Activated CD8-positive, alpha-beta T cell treated with anti-CD3 and anti-CD28 coated beads for 36 hours (primary cell): ENCODE data around the gene ITGA1. TPM values are rescaled to one million over a fixed set of nuclear protein-coding genes. Genes with fewer than 3 reads are reported as not detected.

Experiments used
- ATAC-seq: fragments of 200-7000 bp; cut with Tn5 transposase; one replicate; pipeline ENCODE4 v1.10.0; 2021; ENCODE audit warnings: mild to moderate bottlenecking, moderate library complexity
- CTCF ChIA-PET: fragments of 350-600 bp; sonication (Branson Sonifier 250); formaldehyde crosslinking; loops from one replicate; lab custom pipeline; 2021; ENCODE audit warnings: antibody characterized with exemption; lab: Charles Lee
- POLR2A ChIA-PET: fragments of 350-600 bp; sonication (Branson Sonifier 250); formaldehyde crosslinking; loops from one replicate; lab custom pipeline; 2021; ENCODE audit warnings: antibody characterized with exemption; lab: Charles Lee
- DNase-seq: peaks from one replicate; pipeline ENCODE4 v3.0.0-alpha.2; 2020
- H3K27ac Mint-ChIP-seq: one replicate; pipeline ENCODE4 v1.8.0; 2021; ENCODE audit warnings: mild to moderate bottlenecking, mixed read lengths
- H3K27me3 Mint-ChIP-seq: one replicate; pipeline ENCODE4 v1.8.0; 2021; ENCODE audit warnings: mixed read lengths
- H3K36me3 Mint-ChIP-seq: one replicate; pipeline ENCODE4 v1.8.0; 2021; ENCODE audit warnings: low read depth, mixed read lengths
- H3K4me1 Mint-ChIP-seq: one replicate; pipeline ENCODE4 v1.8.0; 2021; ENCODE audit warnings: low read depth, mixed read lengths
- H3K4me3 Mint-ChIP-seq: one replicate; pipeline ENCODE4 v1.8.0; 2021; ENCODE audit warnings: mild to moderate bottlenecking, moderate library complexity, mixed read lengths
- H3K9me3 Mint-ChIP-seq: one replicate; pipeline ENCODE4 v1.8.0; 2021; ENCODE audit warnings: mixed read lengths
- intact Hi-C: fragments of 100-400 bp; cut with micrococcal nuclease; formaldehyde crosslinking; loops from one replicate; pipeline ENCODE4 v1.10.0; 2022
- total RNA-seq, 2 experiments: library from RNA; stranded (reverse); gene quantifications; one replicate each; pipeline ENCODE4 v1.2.3, GENCODE V29; 2021
- TF ChIP-seq, protein P1 (sequence below): fragments of 200-600 bp; IDR thresholded peaks from one replicate; pipeline ENCODE4 v1.8.0; 2022; ENCODE audit warnings: antibody characterized with exemption, mild to moderate bottlenecking

ITGA1 gene
- total RNA-seq, 2 experiments from 2014 or later: 5.1 to 6.0 TPM

- intact Hi-C loops: no loop called here
- POLR2A ChIA-PET: interaction anchor here (0.7 to 3.0 kb wide), 13 partner anchors 9 to 200 kb away, joined by 3 to 16 read pairs (median 5); partner anchors contain the start of genes ITGA1 and PELO
- TF ChIP-seq, protein P1, sequence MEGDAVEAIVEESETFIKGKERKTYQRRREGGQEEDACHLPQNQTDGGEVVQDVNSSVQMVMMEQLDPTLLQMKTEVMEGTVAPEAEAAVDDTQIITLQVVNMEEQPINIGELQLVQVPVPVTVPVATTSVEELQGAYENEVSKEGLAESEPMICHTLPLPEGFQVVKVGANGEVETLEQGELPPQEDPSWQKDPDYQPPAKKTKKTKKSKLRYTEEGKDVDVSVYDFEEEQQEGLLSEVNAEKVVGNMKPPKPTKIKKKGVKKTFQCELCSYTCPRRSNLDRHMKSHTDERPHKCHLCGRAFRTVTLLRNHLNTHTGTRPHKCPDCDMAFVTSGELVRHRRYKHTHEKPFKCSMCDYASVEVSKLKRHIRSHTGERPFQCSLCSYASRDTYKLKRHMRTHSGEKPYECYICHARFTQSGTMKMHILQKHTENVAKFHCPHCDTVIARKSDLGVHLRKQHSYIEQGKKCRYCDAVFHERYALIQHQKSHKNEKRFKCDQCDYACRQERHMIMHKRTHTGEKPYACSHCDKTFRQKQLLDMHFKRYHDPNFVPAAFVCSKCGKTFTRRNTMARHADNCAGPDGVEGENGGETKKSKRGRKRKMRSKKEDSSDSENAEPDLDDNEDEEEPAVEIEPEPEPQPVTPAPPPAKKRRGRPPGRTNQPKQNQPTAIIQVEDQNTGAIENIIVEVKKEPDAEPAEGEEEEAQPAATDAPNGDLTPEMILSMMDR: no peak
- peaks cover 36% of the 10 kb centered on the region for H3K36me3 Mint-ChIP-seq
- peak overlapping the region; percentile 97 for H3K4me3 Mint-ChIP-seq
- ATAC-seq (peak; percentile 6), DNase-seq (peak; percentile 52)
- peaks cover 40% of the 10 kb centered on the region for H3K4me1 Mint-ChIP-seq
- H3K9me3 Mint-ChIP-seq: no peaks in the 10 kb centered on the region
- CTCF ChIA-PET: interaction anchor here (0.6 to 2.6 kb wide), 19 partner anchors 10 to 235 kb away, joined by 3 to 14 read pairs (median 4); partner anchors contain the start of genes ITGA1 and PELO
- H3K27ac Mint-ChIP-seq: peak overlapping the region; percentile 97
- H3K27me3 Mint-ChIP-seq: no peaks in the 10 kb centered on the region
Observed at GRCh38 chr5:52799358-52799982, 11.8 kb downstream of the ITGA1 start.

DNA sequence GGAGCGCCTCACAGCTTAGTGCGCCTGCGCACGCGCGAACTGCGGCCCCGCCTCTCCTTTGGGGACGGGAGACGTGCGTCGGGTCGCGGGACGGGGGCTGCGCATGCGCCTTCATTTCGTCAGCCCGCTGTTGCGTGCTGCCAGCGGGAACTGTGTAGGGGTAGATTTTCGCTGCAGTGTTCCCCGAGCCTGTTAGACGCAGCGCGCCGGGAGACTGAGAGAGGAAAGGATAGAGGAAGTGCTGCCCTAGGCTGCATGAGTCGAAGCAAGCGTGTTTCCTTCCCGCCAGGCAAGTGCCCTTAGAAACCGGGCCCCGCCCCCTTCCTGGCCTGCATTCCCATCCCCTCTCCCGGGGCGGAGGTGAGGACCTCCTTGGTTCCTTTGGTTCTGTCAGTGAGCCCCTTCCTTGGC, 12.3 kb downstream of the ITGA1 start:
- Mint-ChIP-seq H3K4me1 (peaks cover 44% of the 10 kb centered on the region), H3K27ac (peak overlapping the region; percentile 97), H3K36me3 (peaks cover 41% of the 10 kb centered on the region), H3K9me3 (no peaks in the 10 kb centered on the region), H3K27me3 (no peaks in the 10 kb centered on the region), H3K4me3 (peak overlapping the region; percentile 97)
- ChIA-PET CTCF (interaction anchor here (0.6 to 2.6 kb wide), 16 partner anchors 11 to 235 kb away, joined by 3 to 14 read pairs (median 4); partner anchors contain the start of genes ITGA1 and PELO), POLR2A (interaction anchor here (0.7 to 3.0 kb wide), 16 partner anchors 10 to 272 kb away, joined by 3 to 16 read pairs (median 4); partner anchors contain the start of genes ITGA1 and PELO)
- DNase-seq: peak; percentile 96
- TF ChIP-seq, protein P1: no peak
- intact Hi-C loops: no loop called here
- ATAC-seq: peak; percentile 90

DNA sequence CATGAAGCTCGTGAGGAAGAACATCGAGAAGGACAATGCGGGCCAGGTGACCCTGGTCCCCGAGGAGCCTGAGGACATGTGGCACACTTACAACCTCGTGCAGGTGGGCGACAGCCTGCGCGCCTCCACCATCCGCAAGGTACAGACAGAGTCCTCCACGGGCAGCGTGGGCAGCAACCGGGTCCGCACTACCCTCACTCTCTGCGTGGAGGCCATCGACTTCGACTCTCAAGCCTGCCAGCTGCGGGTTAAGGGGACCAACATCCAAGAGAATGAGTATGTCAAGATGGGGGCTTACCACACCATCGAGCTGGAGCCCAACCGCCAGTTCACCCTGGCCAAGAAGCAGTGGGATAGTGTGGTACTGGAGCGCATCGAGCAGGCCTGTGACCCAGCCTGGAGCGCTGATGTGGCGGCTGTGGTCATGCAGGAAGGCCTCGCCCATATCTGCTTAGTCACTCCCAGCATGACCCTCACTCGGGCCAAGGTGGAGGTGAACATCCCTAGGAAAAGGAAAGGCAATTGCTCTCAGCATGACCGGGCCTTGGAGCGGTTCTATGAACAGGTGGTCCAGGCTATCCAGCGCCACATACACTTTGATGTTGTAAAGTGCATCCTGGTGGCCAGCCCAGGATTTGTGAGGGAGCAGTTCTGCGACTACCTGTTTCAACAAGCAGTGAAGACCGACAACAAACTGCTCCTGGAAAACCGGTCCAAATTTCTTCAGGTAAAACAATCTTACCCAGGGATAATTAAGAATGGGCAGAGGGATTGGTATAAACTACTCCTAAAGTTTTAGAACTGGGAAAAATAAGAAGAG, 12.9 kb downstream of the ITGA1 start:
- Mint-ChIP-seq H3K36me3 (peaks cover 47% of the 10 kb centered on the region), H3K9me3 (no peaks in the 10 kb centered on the region), H3K27ac (peak overlapping the region; percentile 97), H3K4me1 (peaks cover 49% of the 10 kb centered on the region), H3K27me3 (no peaks in the 10 kb centered on the region), H3K4me3 (peak overlapping the region; percentile 97)
- POLR2A ChIA-PET: interaction anchor here (0.7 to 3.0 kb wide), 13 partner anchors 10 to 271 kb away, joined by 3 to 16 read pairs (median 4); no protein-coding TSS in a partner anchor
- ATAC-seq: peak; percentile 67
- TF ChIP-seq, protein P1: no peak
- DNase-seq: peak; percentile 78
- intact Hi-C loops: no loop called here
- CTCF ChIA-PET: interaction anchor here (1.0 to 2.6 kb wide), 12 partner anchors 11 to 234 kb away, joined by 3 to 14 read pairs (median 4); partner anchors contain the start of genes ITGA1 and PELO

GRCh38 chr5:52801329-52801728, 13.6 kb downstream of the ITGA1 start:
- H3K36me3 Mint-ChIP-seq: peaks cover 51% of the 10 kb centered on the region
- CTCF ChIA-PET: interaction anchor here (1.0 to 2.6 kb wide), 5 partner anchors 10 to 114 kb away, joined by 3 to 13 read pairs (median 3); no protein-coding TSS in a partner anchor

More at GRCh38 chr5:52801329-52801728, 13.6 kb downstream of the ITGA1 start:
- TF ChIP-seq, protein P1: no peak
- POLR2A ChIA-PET: interaction anchor here (2.8 to 3.0 kb wide), 2 partner anchors 11 to 25 kb away, joined by 8 to 16 read pairs; no protein-coding TSS in a partner anchor
- DNase-seq: no peak
- peak overlapping the region; percentile 97 for H3K4me3 Mint-ChIP-seq
- intact Hi-C loops: no loop called here
- H3K27me3 Mint-ChIP-seq: no peaks in the 10 kb centered on the region
- peak overlapping the region; percentile 97 for H3K27ac Mint-ChIP-seq
- no peaks in the 10 kb centered on the region for H3K9me3 Mint-ChIP-seq
- no peak for ATAC-seq
- H3K4me1 Mint-ChIP-seq: peaks cover 51% of the 10 kb centered on the region
